Right ventricle myocardium inferior (tissue), 1 donor: Measurements from ENCODE around the gene FIZ1. TPM values are rescaled to one million over a fixed set of nuclear protein-coding genes. Genes with fewer than 3 reads are reported as not detected.

ENCODE experiments used
- ATAC-seq: fragments of 200-7000 bp; cut with Tn5 transposase; one replicate; pipeline ENCODE4 v1.9.1; 2020; ENCODE audit warnings: mild to moderate bottlenecking, moderate library complexity
- DNase-seq: peaks from one replicate; pipeline ENCODE4 v3.0.0; 2021; ENCODE audit errors: missing footprints
- intact Hi-C: fragments of 100-400 bp; cut with DNase I; formaldehyde crosslinking; loops from one replicate; pipeline ENCODE4 v1.11.0; 2022
- long read RNA-seq: library from polyadenylated mRNA; unstranded; transcript quantifications from one replicate; pipeline ENCODE4 v2.0.0, GENCODE V29; 2021
- total RNA-seq: library from RNA; stranded (reverse); fragmentation: NEBNext Ultra II Directional; extraction: Animal tissue kit (Norgen Biotek cat#: 25700); gene quantifications from one replicate; pipeline ENCODE4 v1.2.1, GENCODE V29; 2021
- donor health status: DM: no; HTN: yes; CAD: no; lungs with severe emphysema.

Gene FIZ1, protein sequence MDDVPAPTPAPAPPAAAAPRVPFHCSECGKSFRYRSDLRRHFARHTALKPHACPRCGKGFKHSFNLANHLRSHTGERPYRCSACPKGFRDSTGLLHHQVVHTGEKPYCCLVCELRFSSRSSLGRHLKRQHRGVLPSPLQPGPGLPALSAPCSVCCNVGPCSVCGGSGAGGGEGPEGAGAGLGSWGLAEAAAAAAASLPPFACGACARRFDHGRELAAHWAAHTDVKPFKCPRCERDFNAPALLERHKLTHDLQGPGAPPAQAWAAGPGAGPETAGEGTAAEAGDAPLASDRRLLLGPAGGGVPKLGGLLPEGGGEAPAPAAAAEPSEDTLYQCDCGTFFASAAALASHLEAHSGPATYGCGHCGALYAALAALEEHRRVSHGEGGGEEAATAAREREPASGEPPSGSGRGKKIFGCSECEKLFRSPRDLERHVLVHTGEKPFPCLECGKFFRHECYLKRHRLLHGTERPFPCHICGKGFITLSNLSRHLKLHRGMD
- total RNA-seq: 14.8 TPM
- long read RNA-seq, full-length matches to known transcripts: 12 of 18 reads
- long read RNA-seq, partial matches to known transcripts: 0 of 18 reads
- long read RNA-seq, other reads (novel, unspliced or antisense): 6 of 18 reads

DNA sequence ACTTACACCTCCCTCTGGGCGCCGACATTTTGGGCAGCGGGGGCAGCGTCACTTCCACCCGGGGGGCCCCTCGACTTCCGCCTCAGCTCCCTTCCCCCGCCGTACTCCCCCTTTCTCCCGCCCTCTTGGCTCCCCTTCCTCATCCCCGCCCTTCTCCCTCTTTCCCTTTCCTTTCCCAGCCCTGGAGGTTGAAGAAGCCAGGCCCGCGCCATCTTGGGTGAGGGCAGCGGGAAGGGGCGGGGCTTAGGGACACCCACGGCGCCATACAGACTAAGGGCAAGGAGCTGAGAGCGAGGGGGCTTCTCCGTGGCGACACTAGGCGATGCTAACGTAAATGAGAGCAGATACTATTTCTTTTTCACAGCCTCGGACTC lies at the start of gene FIZ1:
Gene FIZ1 (minus strand): TSS at position 50 of the 374 bp plus-strand sequence. CDS start 1,652 bp downstream, outside the sequence.
- DNase-seq (peak; percentile 98), ATAC-seq (peak; percentile 91)

GRCh38 chr19:55648585-55649267 lies 49.4 kb upstream of the FIZ1 start:
- DNase-seq: no peak
- ATAC-seq: no peak
- intact Hi-C loops: no loop called here

More for the DNA sequence above, at the start of gene FIZ1:
- intact Hi-C loops: loop anchor here (2.0 to 5.0 kb wide), 2 partner anchors 19 to 53 kb away; partner anchors contain the start of gene ZNF579

DNA sequence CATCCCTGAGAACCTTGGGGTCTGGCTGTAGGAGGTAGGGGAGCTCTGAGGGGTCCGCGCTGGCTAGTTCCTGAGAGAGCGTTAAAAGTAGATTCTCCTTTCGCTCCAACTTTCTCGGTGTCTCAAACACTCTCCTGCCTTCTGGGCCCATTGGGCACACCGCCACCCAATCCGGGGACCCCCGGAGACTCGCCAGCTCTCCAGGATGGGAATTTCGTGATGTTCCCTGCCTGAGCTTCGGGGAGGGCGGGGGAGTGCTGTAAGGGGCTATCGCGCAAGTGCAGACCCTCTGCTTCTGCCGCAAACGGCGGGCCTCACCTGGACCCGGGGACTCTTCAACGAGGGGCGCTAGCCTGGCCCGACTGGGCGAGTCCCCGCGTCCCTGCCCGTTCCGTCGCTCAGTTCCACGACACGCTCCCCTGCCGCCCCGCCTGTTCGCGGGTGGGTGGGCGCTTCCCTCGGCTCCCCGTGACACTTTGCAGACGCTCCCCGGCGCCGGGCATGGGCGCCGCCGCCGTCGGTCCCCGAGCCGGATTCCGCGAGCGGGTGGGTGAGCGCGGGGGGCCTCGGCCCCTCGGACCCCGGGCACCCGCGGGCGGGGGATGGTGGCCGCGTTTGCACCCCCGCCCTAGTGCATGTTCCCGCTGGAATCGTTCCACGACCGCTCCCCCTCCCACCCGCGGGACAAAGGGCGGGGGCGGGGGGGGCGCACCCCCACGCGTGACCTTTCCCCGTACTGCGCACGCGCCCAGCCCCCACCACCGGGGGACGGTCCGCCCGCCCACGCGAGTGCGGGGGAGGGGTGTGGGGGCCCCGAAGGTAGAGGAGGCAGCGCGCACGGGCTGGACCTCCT lies 48.6 kb upstream of the FIZ1 start, which contains the start of gene CCDC106:
Gene CCDC106 (plus strand): TSS at position 481 of the 853 bp plus-strand sequence. CDS start 835 bp downstream, outside the sequence.
- ATAC-seq (peak; percentile 60), DNase-seq (no peak)
- intact Hi-C loops: no loop called here

- DNase-seq (no peak), ATAC-seq (no peak)
- intact Hi-C loops: no loop called here
These were observed 47.8 kb upstream of the FIZ1 start for GRCh38 chr19:55646889-55647731.

DNA sequence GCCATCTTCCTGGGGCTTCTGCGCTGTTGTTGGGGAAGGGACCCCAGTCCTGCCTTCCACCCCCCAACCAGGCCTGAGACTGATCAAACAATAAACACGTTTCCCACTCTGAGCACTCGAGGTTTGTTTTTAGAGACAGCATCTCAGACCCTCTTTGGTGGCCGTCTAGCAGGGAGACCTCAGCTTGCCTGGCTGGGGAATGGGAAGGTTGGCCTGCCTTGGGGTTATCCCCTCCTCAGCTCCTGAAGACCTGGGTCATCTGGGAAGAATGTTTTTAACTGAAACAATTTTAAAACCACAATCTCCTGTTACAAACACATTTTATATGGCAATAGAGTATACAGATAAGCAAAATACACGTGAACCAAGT lies 46.2 kb upstream of the FIZ1 start:
- DNase-seq (no peak), ATAC-seq (no peak)
- intact Hi-C loops: no loop called here

GRCh38 chr19:55644842-55645511 lies 45.7 kb upstream of the FIZ1 start:
- DNase-seq (no peak), ATAC-seq (no peak)
- intact Hi-C loops: no loop called here

DNA sequence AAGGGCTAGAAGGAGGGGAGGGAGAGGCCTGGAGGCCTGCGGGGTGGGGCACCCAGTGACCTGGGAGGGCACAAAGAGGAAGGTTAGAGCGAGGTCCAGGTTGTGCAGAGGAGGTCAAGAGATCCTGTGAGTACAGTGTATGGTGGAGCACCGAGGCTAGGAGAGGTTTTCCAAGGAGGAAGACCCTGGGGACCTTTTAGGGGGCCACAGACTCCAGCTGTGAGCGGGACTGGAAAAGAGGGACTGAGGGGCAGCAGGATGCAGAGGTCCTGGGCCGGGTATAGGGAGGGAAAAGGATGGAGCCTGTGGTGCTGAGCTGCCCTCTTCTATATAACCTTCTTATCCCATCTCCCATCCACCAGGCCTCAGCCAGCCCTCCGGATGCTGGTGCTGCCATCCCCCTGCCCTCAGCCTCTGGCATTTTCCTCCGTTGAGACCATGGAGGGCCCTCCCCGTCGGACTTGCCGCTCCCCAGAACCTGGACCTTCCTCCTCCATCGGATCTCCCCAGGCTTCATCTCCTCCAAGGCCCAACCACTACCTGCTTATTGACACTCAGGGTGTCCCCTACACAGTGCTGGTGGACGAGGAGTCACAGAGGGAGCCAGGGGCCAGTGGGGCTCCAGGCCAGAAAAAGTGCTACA lies 45.0 kb upstream of the FIZ1 start:
- ATAC-seq (no peak), DNase-seq (no peak)

DNA sequence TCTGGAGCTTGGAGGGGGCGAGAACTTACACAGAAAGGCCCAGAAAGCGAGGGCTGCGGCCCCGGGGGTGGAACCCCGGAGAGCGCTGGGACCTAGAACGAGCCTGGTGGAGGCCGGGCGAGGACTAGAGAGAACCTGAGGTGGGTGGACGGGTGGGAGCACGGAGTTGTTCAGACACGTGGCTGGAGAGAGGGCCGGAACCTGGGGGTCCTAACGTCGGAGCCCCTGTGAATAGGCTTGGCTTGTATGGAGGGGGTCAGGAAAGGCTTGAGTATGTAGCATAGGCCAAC lies 44.5 kb upstream of the FIZ1 start:
- intact Hi-C loops: no loop called here
- no peak for ATAC-seq
- no peak for DNase-seq

More for the DNA sequence above, 45.0 kb upstream of the FIZ1 start:
- intact Hi-C loops: no loop called here

DNA sequence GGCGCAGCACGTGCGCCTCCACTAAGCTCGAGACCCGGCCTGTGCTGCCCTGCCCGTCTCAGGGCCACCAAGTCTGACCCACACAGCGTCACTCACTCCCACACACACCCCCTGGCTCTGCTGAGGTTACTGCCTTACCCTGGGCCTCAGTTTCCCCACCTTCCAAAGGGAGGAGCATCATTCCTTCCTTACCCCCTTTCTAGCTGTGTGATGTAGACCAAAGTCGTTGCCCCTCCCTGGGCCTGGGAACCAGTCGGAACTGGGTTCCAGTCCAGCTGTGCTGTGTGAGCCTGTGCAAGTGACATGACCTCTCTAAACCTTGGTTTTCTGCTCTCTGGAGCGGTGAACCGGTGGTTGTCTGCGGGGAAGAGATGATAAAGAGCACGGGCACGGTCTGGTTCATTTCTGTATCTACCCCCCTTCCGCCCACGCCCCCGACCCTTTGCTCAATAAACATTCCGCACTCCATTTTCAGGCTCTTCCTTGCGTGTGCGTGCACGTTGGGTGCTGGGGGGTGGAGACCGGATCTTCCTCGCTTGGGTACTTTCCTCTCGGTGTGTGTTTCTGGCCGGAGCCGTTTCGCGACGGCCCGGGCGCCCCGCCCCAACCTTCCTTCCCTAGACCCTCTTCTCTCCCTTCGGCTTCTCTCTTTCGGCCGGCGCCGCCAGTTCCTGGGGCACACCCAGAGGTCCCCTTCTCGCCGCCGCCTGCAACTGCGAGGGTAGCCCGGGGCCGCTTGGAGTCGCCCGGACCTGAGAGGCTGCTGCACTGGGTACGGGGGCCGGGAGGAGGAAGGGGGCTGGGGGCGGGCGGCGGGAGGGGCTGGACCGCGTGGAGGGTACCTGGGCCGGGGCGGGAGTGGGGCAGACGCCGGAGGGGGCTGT lies 43.9 kb upstream of the FIZ1 start, which contains the start of gene ZNF581:
Gene ZNF581 (plus strand): TSS at position 647 of the 884 bp plus-strand sequence. CDS start 923 bp downstream, outside the sequence.
- peak; percentile 84 for DNase-seq
- peak; percentile 45 for ATAC-seq
- intact Hi-C loops: no loop called here

DNA sequence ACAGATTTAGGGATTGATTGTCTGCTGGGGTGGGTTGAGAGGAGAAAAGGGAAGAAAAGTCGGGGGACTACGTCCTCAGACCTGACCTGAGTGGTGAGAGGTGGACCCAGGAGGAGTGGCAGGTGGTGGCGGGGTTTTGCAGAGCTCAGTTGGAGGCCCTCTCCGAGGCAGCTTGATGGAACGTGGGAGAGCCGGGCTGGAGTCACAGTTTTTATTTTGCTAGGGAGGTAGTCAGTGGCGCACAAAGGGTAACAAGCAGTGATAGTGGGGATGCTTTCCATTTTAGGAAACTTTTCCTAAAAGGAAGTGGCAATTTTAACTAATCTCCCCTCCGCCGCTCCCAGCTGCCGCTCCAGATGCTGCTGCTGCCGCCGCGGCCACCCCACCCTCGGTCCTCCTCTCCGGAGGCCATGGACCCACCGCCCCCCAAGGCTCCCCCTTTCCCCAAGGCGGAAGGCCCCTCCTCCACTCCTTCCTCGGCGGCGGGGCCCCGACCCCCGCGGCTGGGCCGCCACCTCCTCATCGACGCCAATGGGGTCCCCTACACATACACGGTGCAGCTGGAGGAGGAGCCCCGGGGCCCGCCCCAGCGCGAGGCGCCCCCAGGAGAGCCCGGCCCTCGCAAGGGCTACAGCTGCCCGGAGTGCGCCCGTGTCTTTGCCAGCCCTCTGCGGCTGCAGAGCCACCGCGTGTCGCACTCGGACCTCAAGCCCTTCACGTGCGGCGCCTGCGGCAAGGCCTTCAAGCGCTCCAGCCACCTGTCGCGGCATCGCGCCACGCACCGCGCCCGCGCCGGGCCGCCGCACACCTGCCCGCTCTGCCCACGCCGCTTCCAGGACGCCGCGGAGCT lies 43.1 kb upstream of the FIZ1 start:
- ATAC-seq (no peak), DNase-seq (no peak)
- intact Hi-C loops: no loop called here

DNA sequence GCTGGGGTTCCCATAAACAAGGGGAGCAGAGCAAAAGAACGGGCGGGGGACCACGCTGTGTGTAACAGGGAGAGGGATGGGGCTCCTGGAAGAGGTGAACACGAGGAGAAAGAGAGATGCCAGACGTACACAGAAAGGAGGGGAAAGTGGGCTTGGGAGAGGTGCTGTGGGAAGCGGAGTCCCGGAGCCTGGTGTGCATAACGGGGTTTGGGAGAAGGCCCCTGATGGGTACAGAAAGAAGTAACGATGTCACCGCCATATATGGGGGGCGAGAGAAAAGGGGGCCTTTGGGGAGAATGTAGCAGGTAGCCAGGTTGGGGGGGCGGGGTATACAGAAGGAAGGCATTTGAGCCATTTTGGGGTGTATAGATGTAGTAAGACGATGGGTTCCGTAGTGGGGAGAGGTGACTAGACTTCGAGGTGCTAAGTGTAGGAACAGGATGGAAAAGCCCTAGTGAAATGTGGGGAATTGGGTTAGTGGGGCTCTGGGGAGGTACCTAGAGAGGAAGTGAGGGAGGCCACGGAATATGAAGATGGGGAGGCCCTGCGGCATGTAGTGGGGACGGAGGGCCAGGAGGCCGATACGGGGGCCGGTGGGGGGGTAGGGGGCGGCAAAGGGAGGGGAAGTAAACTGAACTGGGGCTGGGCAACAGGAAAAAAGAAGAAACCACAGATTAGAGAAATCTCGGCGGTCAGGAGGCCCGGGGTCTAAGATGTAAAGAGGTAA lies 42.3 kb upstream of the FIZ1 start:
- ATAC-seq (peak; percentile 1), DNase-seq (no peak)
- intact Hi-C loops: no loop called here

GRCh38 chr19:55640577-55641425 lies 41.5 kb upstream of the FIZ1 start, which contains the start of gene ZNF580:
Gene ZNF580 (plus strand): TSS chr19:55641002. CDS start chr19:55642509, 1,507 bp downstream.
- DNase-seq: peak; percentile 86
- intact Hi-C loops: no loop called here
- peak; percentile 67 for ATAC-seq

DNA sequence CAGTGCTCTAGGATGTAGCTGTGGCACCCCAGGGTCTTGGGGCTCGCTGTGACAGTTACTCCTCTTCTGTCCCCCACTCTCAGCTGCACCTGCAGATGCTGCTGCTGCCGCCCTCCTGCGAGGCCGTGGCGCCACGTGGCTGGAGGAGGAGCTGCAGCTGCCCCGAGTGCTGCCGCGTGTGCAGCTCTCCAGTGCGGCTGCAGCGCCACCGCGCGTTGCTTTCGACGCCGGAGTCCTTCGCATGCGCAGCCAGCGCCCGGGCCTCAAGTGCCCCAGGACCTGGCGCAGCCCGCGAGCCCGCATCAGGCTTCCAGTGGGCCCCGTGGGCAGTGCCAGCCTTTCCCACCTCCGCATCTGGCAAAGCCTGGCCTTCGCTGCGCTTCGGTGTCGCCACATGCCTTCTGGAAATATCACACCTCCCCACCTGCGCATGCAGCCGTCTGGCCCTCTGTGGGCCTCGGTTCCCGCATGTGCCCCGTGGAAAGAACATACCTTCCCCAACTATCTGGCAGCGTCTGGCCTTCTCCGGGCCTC lies 40.8 kb upstream of the FIZ1 start:
- ATAC-seq (peak; percentile 21), DNase-seq (no peak)
- intact Hi-C loops: no loop called here
